ENCODE data around the gene LRRC18. TPM values are rescaled to one million over a fixed set of nuclear protein-coding genes. Genes with fewer than 3 reads are reported as not detected.

LRRC18 gene
- polyA plus RNA-seq, 1 experiment, result not detected

DNA sequence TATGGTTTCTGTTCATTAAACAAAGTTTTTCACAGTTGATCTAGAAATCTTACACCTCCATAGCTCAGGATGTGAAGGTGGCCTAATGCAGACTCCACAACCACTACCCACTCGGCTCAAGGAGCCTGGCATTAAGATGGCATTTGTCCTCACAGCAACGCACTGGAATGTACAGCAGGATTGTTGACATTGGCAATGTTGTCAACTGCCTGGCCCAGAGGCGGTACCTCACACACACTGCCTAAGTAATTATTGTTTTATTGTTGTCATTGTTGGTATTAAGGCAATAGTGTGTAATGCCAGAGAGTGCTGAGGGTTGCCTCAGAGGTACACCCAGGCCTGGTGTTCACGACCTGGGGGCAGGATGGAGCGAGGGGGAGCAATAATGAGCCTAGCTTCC, 38.3 kb downstream of the LRRC18 start:
- ChIA-PET CTCF (no interaction called here), POLR2A (no interaction called here)
- Histone ChIP-seq H3K27me3 (ENCODE audit: control insufficient read depth, insufficient read depth, low read length) (peaks cover 5% of the 10 kb centered on the region), H3K4me3 (ENCODE audit: low read depth, low read length) (no peak overlapping the region), H3K9me3 (ENCODE audit: control insufficient read depth, insufficient read depth, low read length) (no peaks in the 10 kb centered on the region), H3K27ac (ENCODE audit: low read depth, low read length) (no peak overlapping the region)
- TF ChIP-seq, protein P1, sequence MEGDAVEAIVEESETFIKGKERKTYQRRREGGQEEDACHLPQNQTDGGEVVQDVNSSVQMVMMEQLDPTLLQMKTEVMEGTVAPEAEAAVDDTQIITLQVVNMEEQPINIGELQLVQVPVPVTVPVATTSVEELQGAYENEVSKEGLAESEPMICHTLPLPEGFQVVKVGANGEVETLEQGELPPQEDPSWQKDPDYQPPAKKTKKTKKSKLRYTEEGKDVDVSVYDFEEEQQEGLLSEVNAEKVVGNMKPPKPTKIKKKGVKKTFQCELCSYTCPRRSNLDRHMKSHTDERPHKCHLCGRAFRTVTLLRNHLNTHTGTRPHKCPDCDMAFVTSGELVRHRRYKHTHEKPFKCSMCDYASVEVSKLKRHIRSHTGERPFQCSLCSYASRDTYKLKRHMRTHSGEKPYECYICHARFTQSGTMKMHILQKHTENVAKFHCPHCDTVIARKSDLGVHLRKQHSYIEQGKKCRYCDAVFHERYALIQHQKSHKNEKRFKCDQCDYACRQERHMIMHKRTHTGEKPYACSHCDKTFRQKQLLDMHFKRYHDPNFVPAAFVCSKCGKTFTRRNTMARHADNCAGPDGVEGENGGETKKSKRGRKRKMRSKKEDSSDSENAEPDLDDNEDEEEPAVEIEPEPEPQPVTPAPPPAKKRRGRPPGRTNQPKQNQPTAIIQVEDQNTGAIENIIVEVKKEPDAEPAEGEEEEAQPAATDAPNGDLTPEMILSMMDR (IDR thresholded peaks at IDR 0.05; ENCODE audit: low read depth, low read length), result no peak
- DNase-seq (ENCODE audit: low read depth, low spot score), result no peak

DNA sequence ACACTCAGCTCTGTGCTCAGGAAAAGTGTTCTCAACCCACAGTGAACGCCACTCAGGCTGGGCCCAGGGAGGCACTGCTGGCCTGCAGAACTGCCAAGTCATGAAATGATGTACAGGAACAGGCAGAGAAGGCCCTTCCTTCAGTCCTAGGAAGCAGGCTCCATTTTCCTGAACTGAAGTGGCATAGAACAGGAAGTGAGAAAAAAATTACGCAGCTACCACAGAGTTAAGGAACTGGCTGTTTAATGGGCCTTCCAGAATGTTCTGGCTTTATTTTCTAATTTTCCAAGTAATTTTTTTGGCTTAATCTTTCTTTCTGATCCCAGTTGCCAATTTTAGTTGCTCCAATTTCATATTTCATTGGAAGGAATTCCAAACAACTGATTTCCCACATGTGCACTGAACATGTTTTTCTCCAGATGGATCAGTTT, 39.3 kb downstream of the LRRC18 start:
- ChIA-PET POLR2A (no interaction called here), CTCF (no interaction called here)
- Histone ChIP-seq H3K9me3 (ENCODE audit: control insufficient read depth, insufficient read depth, low read length) (no peaks in the 10 kb centered on the region), H3K27ac (ENCODE audit: low read depth, low read length) (no peak overlapping the region), H3K27me3 (ENCODE audit: control insufficient read depth, insufficient read depth, low read length) (peaks cover under 1% of the 10 kb centered on the region), H3K4me3 (ENCODE audit: low read depth, low read length) (no peak overlapping the region)
- no peak for DNase-seq (ENCODE audit: low read depth, low spot score)
- TF ChIP-seq, protein P1 (IDR thresholded peaks at IDR 0.05; ENCODE audit: low read depth, low read length), result no peak

DNA sequence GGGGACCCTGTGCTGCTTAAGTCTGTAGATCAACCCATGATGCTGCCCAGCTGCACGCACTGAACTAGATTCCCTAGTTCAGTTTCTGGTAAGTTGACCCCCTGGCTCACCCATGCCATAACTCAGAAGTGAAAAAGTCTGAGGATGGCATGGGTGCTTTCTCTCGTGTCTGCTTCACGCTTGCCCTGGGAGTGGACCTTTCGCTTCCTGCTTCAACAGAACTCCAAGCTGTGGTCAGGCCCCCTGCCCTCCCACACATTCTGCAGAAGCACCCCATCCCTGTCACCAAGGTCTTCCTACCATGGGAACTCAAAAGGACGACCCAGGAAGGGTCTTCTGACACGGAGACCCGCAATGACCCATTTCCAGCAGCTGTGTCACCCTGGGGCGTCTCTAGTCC, 39.9 kb downstream of the LRRC18 start:
- no peak for DNase-seq (ENCODE audit: low read depth, low spot score)
- TF ChIP-seq, protein P1 (IDR thresholded peaks at IDR 0.05; ENCODE audit: low read depth, low read length), result no peak
- Histone ChIP-seq H3K9me3 (ENCODE audit: control insufficient read depth, insufficient read depth, low read length) (no peaks in the 10 kb centered on the region), H3K27ac (ENCODE audit: low read depth, low read length) (no peak overlapping the region), H3K27me3 (ENCODE audit: control insufficient read depth, insufficient read depth, low read length) (peaks cover 3% of the 10 kb centered on the region), H3K4me3 (ENCODE audit: low read depth, low read length) (no peak overlapping the region)
- ChIA-PET CTCF (no interaction called here), POLR2A (no interaction called here)

DNA sequence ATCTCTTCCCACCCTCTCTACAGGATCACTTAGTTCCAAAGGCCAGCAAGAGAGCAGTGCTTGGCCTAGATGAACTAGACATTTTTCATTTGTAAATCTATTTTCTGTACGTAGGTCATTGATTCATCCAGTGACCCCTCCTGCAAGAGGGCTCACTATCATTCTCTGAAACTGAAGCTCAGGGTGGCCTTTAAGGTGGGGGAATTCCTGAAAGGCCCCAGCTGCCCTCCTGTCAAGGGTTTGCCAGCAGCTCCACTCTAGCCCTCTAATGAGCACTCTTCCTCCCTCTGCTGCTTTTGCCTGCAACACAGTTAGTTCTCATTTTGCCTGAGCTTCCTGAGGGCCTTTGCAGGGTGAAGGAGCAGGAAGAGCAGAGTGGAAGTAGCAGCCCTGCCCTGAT, 41.2 kb downstream of the LRRC18 start:
- CTCF ChIA-PET, result no interaction called here

DNA sequence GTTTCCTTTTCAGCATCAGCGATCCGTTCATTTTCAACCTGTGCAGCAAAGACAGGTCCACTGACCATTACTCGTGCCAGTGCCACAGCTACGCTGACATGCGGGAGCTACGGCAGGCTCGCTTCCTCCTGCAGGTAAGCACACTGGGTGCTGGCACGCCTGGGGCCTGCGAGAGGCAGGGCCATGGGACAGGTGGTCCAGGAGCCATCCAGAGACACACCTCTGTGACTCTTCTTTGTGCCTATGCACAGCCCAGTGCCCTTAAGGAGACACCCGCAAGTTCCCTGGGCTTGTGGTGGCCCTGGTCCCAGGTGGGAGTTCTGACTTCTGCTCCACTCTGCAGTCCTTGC, 42.2 kb downstream of the LRRC18 start:
- Histone ChIP-seq H3K4me3 (ENCODE audit: low read depth, low read length) (no peak overlapping the region), H3K9me3 (ENCODE audit: control insufficient read depth, insufficient read depth, low read length) (no peaks in the 10 kb centered on the region), H3K27ac (ENCODE audit: low read depth, low read length) (no peak overlapping the region), H3K27me3 (ENCODE audit: control insufficient read depth, insufficient read depth, low read length) (peaks cover 3% of the 10 kb centered on the region)
- POLR2A ChIA-PET, result no interaction called here
- TF ChIP-seq, protein P1 (IDR thresholded peaks at IDR 0.05; ENCODE audit: low read depth, low read length), result no peak
- no peak for DNase-seq (ENCODE audit: low read depth, low spot score)
- CTCF ChIA-PET, result no interaction called here

More for the DNA sequence above, 41.2 kb downstream of the LRRC18 start:
- H3K27ac ChIP-seq (ENCODE audit: low read depth, low read length), result no peak overlapping the region
- no peaks in the 10 kb centered on the region for H3K9me3 ChIP-seq (ENCODE audit: control insufficient read depth, insufficient read depth, low read length)
- TF ChIP-seq, protein P1 (IDR thresholded peaks at IDR 0.05; ENCODE audit: low read depth, low read length), result no peak
- POLR2A ChIA-PET, result no interaction called here
- no peak for DNase-seq (ENCODE audit: low read depth, low spot score)
- H3K4me3 ChIP-seq (ENCODE audit: low read depth, low read length), result no peak overlapping the region
- H3K27me3 ChIP-seq (ENCODE audit: control insufficient read depth, insufficient read depth, low read length), result peaks cover 3% of the 10 kb centered on the region
